ENCODE data around the gene RAP1A. TPM values are rescaled to one million over a fixed set of nuclear protein-coding genes. Genes with fewer than 3 reads are reported as not detected.

Gene RAP1A
- total and polyA plus RNA-seq, 3 donors from 2014 or later, result 20.8 to 42.8 (median 27.6) TPM

DNA sequence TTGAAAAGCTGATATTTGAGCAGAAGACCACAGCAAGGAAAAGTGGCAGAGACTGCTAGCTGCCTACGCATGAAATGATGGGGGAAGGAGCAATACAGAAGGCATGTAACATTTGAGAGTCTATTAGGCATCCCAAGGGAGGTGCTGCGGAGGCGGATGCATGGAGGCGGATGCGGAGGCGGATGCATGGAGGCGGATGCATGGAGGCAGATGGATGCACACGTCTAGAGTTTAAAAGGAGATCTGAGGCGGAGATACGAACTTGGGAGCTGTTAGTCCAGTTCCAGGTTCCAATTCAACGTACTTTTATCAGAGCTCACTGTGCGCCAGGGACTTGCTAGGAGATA is 135.4 kb downstream of the RAP1A start:
- Histone ChIP-seq H3K27ac (peak overlapping the region; percentile 86 to 96), H3K27me3 (no peaks in the 10 kb centered on the region), H3K36me3 (ENCODE audit: low read depth, missing control alignments) (no peaks in the 10 kb centered on the region), H3K4me1 (peaks cover 17% of the 10 kb centered on the region), H3K9me3 (no peaks in the 10 kb centered on the region), H3K4me3 (peak overlapping the region; percentile 91 to 98)
- intact Hi-C loops (cut with DNase I; ENCODE audit: low total_unique reads), result loop anchor here (10.0 kb wide), 1 partner anchor 270 kb away; no protein-coding TSS in a partner anchor
- WGBS, 2 donors, result 0 to 1% methylated on average over 12 of the region's 12 CpGs
- TF ChIP-seq, protein P1, sequence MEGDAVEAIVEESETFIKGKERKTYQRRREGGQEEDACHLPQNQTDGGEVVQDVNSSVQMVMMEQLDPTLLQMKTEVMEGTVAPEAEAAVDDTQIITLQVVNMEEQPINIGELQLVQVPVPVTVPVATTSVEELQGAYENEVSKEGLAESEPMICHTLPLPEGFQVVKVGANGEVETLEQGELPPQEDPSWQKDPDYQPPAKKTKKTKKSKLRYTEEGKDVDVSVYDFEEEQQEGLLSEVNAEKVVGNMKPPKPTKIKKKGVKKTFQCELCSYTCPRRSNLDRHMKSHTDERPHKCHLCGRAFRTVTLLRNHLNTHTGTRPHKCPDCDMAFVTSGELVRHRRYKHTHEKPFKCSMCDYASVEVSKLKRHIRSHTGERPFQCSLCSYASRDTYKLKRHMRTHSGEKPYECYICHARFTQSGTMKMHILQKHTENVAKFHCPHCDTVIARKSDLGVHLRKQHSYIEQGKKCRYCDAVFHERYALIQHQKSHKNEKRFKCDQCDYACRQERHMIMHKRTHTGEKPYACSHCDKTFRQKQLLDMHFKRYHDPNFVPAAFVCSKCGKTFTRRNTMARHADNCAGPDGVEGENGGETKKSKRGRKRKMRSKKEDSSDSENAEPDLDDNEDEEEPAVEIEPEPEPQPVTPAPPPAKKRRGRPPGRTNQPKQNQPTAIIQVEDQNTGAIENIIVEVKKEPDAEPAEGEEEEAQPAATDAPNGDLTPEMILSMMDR (IDR thresholded peaks at IDR 0.05), result no peak
- no peak for TF ChIP-seq POLR2A (IDR thresholded peaks at IDR 0.05)
- peak; percentile 77 for DNase-seq

DNA sequence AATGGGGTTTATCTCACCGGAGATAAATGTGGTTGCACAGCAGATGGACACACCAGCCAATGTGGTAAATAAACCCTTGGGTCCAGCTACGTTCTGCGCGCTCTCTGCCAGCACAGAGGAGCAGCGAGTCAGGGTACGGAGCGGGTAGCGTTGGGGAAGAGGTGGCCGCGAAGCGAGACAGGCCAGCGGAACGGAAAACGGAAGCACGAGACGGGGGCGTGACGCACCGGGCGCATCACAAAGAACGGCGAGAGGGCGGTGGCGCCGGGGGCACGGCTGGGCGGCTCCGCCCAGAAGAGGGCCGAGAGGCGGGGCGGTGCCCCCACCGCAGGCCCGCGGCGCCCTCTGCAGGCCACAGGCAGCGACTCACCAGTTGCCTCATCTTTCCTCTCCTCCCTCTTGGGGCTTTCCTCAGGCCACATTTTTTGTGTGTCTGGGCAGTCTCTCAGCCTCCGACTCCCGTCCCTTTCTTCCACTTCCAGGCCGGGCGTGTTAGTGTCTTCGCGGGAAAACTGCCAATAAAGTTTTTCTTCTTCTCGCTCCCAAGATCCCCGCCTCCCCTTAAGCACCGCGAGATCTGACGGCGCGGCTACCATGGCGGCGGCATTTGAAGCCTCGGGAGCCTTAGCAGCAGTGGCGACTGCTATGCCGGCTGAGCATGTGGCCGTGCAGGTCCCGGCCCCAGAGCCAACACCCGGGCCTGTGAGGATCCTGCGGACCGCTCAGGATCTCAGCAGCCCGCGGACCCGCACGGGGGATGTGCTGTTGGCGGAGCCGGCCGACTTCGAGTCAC is 135.9 kb downstream of the RAP1A start, which contains the start of gene DDX20:
Gene DDX20 (plus strand): TSS at position 571 of the 793 bp plus-strand sequence. CDS start 24 bp downstream, at position 595.
- peak; percentile 95 for DNase-seq
- Histone ChIP-seq H3K4me1 (peaks cover 17% of the 10 kb centered on the region), H3K9me3 (no peaks in the 10 kb centered on the region), H3K36me3 (ENCODE audit: low read depth, missing control alignments) (no peaks in the 10 kb centered on the region), H3K27me3 (no peaks in the 10 kb centered on the region), H3K27ac (peak within 1 kb of the TSS; percentile 86 to 96), H3K4me3 (peak within 1 kb of the TSS; percentile 91 to 98)
- 0 to 1% methylated on average over 51 to 67 of the region's 67 CpGs for WGBS, 2 donors
- TF ChIP-seq POLR2A (IDR thresholded peaks at IDR 0.05), result no peak
- TF ChIP-seq, protein P1 (IDR thresholded peaks at IDR 0.05), result peak; percentile 94 to 98 (median 97)
- intact Hi-C loops (cut with DNase I; ENCODE audit: low total_unique reads), result loop anchor here (10.0 kb wide), 1 partner anchor 271 kb away; no protein-coding TSS in a partner anchor

DNA sequence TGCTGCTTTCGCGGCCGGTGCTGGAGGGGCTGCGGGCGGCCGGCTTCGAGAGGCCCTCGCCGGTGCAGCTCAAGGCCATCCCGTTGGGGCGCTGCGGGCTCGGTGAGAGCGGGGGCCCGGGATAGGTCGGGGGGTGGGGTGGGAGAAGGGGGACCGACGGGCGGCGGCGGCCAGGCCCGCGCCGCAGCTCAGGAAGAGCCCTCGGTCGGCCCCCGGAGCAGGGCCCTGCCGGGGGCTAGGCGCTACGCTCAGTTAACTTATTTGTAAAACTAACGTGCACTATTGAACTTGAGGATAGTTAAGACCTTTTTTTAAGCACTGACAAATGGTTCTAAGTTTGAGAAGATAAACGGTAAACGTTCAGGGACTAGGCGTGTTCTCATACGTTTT is 136.5 kb downstream of the RAP1A start:
- no peak for DNase-seq
- WGBS, 2 donors, result 0% methylated on average over 15 to 33 of the region's 35 CpGs
- intact Hi-C loops (cut with DNase I; ENCODE audit: low total_unique reads), result loop anchor here (10.0 kb wide), 1 partner anchor 271 kb away; no protein-coding TSS in a partner anchor

DNA sequence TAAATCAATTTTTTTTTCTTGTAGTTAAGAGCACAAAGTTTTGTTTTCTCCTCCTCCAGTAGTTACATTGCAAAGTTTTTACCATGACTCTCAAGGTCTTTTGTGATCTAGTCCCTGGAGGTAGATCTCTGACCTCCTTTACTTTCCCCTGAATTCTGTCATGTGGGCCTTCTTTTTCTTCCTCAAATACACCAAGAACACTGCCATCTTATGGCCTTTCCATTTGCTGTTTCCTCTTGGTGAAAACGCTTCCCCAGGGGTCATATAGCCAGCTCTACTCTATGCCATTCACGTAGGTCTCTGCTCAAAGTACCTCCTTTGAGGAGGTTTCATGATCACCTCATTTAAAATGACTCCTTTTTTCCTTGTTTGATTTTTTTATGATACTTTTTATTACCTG is 138.8 kb downstream of the RAP1A start:
- 62 to 65% methylated on average over 2 of the region's 2 CpGs for WGBS, 2 donors
- TF ChIP-seq, protein P1 (IDR thresholded peaks at IDR 0.05), result no peak
- TF ChIP-seq POLR2A (IDR thresholded peaks at IDR 0.05), result no peak
- no peak overlapping the region for H3K4me3 ChIP-seq
- no peaks in the 10 kb centered on the region for H3K36me3 ChIP-seq (ENCODE audit: low read depth, missing control alignments)
- no peaks in the 10 kb centered on the region for H3K27me3 ChIP-seq
- intact Hi-C loops (cut with DNase I; ENCODE audit: low total_unique reads), result loop anchor here (10.0 kb wide), 1 partner anchor 274 kb away; no protein-coding TSS in a partner anchor
- H3K27ac ChIP-seq, result no peak overlapping the region
- H3K4me1 ChIP-seq, result peaks cover 9% of the 10 kb centered on the region
- no peaks in the 10 kb centered on the region for H3K9me3 ChIP-seq
- DNase-seq, result no peak

More for the DNA sequence above, 136.5 kb downstream of the RAP1A start:
- Histone ChIP-seq H3K27ac (peak overlapping the region; percentile 86 to 96), H3K36me3 (ENCODE audit: low read depth, missing control alignments) (no peaks in the 10 kb centered on the region), H3K27me3 (no peaks in the 10 kb centered on the region), H3K4me1 (peaks cover 12% of the 10 kb centered on the region), H3K4me3 (peak overlapping the region; percentile 91 to 98), H3K9me3 (no peaks in the 10 kb centered on the region)
- TF ChIP-seq POLR2A (IDR thresholded peaks at IDR 0.05), result no peak
- TF ChIP-seq, protein P1 (IDR thresholded peaks at IDR 0.05), result no peak

All from testis (tissue), 3 donors.